HG02623 (cell line): ENCODE data around the gene WASF2.
"Not testable (repeated sequence)": the region's sequence is repeated elsewhere in the genome, so short reads cannot be mapped to it uniquely, and the experiment has no call there.

Experiments
- ATAC-seq: cut with Tn5 transposase; IDR thresholded peaks from one replicate; pipeline ENCODE4 v1.9.1; 2021; ENCODE audit warnings: moderate library complexity; ENCODE audit not compliant: unreplicated experiment

WASF2 gene

DNA sequence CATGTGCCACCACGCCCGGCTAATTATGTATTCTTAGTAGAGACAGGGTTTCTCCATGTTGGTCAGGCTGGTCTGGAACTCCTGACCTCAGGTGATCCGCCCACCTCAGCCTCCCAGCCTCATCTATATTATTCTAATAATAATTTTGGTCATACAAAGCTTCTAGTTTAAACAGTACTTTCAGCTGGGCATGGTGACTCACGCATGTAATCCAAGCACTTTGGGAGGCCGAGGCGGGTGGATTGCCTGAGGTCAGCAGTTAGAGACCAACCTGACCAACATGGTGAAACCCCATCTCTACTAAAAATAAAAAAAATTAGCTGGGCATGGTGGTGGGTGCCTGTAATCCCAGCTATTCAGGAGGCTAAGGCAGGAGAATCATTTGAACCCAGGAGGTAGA is 26.1 kb downstream of the WASF2 start:
- ATAC-seq = not testable (repeated sequence)

DNA sequence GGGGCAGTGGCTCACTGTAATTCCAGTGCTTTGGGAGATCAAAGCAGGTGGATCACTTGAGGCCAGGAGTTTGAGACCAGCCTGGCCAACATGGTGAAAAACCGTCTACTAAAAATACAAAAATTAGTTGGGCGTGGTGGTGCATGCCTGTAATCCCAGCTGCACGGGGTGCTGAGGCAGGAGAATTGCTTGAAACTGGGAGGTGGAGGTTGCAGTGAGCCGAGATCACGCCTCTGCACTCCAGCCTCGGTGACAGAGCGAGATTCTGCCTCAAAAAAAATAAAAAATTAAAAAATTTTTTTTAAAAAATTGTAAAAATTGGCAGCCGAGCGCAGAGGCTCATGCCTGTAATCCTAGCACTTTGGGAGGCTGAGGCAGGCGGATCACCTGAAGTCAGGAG is 31.4 kb downstream of the WASF2 start:
- ATAC-seq = not testable (repeated sequence)

DNA sequence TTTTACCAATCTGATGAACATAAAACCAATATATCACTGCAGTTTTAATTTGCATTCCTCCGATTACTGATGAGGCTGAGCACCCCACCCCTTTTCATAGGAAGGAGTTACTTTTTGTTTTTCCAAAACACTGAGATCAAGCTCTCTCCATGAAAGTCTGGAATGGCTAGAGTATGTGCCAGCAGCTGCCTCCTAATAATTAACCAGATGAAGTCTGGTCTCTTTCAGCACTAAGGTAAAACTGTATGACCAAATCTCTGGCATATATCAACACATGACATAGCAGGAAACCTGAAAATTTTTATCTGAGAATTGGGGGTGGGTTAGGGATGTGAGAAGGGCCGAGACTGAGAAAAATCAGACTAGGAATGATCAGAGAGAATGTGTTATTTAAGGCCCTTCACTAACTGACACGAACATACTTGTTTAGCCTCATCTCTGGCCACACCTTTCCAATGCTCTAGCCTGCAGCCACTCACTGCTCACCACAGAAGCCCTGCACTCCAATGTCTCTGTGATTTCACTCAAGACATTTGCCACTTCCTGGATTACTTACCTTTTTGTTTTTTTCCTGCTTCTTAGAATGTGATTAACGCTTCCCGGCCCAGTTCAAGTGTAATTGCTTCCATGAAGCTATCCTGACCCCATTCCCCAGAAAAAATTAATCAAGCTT is 34.7 kb downstream of the WASF2 start:
- no peak for ATAC-seq

DNA sequence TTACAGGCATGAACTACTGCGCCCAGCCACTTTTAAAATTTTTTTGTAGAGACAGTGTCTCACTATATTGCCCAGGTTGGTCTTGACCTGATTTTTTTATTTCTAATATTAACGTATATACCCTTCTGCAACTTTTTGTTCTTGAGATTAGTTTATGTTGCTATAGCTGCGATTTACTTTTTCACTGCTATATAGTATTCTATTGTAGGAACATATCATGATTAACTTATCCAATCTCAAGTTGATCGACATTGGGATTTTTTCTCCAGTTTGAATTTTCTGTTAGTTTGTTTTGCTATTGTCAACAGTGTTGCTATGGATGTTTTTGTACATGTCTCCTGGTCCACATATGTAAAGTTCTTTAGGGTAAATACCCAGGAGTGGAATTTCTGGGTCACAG is 35.4 kb downstream of the WASF2 start:
- no peak for ATAC-seq

DNA sequence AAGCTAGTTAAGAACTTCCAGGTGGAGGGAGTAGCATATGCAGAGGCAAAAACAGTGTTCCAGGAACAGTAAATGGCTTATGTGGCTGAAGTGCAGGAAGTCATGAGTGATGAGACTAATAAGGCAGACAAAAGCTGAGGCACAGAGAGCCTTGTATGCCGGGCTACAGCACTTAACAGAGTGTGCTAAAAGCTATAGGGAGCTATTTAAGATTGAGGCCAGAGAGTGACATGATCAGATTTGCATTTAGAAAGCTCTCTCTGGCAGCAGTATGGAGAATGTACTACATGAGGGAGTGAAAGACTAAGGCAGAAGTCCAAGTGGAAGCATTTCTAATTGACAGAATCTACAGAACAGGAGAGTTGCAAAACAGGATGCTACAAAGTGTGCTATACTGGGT is 38.6 kb downstream of the WASF2 start:
- ATAC-seq = no peak

DNA sequence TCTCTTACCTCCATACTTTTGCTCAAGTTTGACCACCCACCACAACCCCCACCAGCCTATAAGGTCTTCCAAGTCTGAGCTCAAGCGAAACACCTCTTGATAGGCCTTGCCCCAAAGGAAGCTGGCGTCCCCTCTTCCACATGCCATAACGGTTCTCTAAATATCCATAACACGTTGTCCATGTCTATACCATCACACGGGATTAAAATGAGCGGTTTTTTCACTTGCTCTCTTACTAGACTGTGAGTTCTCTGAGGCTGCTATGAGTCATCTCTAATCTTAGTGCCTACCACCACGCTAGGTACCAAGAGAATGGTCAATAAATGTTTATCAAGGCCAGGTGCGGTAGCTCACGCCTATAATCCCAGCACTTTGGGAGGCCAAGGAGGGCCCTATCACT is 41.0 kb downstream of the WASF2 start:
- ATAC-seq = no peak

DNA sequence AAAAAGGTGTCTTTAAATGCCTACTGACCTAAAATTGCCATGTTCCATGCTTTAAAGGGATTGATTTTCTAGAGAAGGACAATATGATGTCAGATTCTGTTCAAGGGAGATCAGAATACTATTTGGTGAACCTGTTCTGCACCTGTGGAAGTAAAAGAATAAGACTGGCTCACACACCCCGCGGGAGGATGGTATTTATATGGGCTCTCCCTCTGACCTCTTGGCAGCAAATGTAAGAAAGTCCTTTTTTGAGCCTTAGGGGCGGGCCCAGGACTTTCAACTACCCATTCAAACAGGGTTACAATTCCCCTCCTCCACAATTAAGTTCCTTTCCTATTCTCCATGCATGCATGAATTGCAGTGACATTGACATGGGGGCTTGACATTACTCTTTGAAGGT is 42.1 kb downstream of the WASF2 start:
- ATAC-seq = no peak

DNA sequence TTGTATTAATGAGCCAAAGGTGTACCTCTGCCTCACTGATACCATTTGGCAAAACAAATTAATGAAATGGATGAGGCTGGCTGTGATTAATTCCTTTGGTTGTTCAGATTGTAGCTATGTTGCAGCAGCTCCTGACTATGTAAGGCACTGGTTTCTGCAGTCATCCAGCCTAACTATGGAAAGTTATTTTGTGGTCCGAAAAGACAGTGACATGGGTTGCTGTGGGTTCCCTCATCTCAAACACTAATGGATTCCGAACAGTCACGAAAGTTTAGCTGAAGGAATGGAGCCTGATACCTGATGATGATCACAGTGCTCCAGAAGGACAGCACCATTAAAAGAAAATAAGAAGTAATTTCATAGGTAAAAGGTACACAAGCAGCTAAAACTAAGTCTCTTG is 42.6 kb downstream of the WASF2 start:
- ATAC-seq = no peak

DNA sequence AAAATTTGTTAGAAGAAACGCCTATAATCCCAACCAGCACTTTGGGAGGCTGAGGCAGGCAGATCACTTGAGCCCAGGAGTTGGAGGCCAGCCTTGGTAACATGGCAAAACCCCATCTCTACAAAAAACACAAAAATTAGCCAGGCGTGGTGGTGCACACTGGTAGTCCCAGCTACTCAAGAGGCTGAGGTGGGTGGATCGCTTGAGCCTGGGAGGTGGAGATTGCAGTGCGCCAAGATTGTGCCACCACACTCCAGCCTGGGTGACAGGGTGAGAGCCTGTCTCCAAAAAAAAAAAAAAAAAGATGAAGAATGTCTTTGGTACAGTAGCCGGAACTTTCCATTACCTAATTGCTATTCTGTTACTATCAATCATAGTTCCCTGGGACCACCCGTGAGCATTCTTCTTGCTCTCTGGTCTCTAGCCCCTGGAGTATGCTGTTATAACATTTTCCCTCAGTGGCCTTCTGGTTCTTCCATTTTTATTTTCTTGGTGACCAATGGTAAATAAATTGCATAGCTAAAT is 43.4 kb downstream of the WASF2 start:
- ATAC-seq = no peak

DNA sequence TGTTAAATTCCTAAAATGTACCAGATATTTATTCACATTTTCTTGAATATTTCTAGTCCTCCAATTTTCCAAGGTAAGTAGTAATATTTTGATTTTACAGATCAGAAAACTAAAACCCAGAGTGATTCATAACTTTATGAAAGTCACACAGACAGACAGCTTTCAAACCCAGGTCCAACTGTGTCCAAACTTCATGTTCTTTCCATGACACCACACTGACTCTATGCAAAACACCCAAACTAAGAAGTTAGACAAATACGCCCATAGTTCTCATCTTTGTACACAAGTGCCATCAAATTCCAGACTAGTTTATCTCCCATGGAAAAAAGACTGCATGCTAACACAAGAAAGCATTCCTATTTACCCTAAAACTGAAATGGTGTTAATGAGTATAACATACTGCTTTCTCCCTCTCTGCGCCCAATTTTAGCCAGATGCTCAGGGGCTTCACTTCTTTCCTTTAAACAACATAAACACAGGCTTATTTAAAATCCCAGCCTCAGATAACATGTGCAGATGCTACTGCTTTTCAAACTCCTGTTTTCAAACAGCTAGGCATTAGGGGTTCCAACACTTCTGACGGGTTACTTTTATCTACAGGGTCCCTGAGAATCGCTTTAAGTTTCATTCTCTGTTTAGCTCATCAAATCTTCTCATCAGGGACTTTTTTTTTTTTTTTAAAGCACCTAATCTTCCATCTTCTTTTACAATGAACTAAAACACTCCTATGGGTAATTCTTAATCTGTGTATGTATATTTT is 44.6 kb downstream of the WASF2 start:
- ATAC-seq = no peak

DNA sequence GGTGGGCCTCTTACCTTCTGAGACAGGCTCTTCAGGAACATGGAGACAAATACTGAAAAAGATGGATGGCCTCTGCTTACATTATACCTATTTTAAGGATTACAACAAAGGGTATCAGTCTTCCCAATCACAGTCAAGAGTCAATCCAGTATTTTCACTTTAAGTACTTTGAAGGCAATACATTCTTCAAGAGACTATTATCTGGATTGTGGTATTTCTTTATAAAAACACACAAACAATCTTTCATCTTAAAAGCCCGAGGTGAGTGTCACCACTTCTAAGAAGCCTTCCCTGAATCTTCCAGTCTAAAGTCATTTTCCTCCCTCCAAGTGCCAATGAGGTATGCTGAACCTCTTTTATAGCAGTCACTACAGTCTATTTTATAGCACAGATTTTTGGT is 45.3 kb downstream of the WASF2 start:
- ATAC-seq = no peak

DNA sequence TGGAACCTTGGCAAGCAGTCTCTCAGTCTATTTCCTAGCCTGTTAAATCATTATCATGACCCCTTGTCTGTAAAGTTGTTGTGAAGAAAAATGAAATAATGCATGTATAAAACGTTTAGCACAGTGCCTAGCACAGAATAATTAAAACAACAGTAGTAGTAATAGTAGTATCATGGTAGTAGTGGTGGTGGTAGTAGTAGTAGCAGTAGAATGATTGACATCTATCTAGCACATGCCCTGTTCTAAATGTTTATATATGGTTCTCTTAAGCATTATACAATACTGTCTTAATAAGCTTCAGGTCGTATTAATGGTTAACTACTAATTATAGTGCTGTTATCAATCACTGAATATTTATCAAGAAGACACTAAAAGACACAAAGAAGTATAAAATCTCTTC is 50.8 kb downstream of the WASF2 start:
- ATAC-seq = no peak

DNA sequence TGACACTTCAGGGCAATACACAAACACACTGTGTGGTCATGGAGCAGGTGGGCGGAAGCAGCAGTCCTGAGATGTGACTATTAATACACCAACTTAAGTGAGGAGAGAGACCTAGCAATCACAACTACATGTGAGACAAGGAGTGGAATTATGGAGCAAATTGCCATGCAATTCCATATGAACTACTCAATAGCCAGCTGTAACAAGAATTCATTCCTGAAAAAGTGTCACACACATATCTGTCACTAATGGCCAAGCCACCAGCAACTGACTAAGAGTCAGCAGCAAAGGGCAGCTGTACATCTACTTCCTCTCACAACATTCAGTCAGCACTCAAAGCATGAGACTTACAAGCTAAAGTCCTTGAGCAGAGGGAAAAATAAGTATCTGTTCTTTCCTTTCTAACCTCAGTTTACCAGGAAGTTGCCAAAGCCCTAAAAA is 51.3 kb downstream of the WASF2 start:
- no peak for ATAC-seq

DNA sequence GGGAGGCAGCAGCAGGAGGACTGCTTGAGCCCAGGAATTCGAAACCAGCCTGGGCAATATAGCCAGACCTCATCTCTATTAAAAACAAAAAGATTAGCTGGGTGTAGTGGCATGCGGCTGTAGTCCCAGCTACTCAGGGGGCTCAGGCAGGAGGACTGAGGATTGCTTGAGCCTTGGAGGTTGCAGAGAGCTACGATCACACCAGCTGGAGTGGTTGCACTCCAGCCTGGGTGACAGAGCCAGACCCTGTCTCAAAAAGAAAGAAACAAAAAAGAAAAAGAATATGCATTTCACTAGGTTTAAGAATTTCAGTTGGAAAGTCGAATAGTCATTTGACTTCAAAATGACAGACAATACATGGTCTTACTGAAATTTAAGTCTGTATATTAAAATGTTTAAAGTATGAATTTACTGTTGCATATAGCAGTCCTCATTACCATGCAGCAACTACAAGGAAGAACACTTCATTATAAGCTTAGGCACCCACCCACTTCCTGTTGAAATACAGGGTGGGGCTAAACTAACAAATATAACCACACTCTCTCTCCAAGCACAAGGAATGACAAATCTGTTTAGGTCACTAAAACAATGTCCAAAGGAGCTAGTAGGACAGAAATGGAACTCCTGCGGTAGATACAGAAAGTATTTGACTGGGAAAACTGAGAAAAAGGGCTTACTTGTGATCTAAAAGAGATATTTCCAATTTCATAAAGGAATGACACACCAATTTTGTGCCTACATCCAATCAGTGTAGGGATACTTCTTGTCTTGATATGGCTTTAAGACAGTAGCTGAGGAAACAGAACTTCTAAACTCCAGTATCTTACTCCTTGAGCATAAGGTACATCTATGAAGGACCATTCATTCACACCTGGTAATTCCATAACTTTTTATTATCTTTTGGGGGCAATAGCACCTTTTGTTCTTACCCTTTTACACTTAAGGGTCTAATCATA is 53.5 kb downstream of the WASF2 start:
- no peak for ATAC-seq

DNA sequence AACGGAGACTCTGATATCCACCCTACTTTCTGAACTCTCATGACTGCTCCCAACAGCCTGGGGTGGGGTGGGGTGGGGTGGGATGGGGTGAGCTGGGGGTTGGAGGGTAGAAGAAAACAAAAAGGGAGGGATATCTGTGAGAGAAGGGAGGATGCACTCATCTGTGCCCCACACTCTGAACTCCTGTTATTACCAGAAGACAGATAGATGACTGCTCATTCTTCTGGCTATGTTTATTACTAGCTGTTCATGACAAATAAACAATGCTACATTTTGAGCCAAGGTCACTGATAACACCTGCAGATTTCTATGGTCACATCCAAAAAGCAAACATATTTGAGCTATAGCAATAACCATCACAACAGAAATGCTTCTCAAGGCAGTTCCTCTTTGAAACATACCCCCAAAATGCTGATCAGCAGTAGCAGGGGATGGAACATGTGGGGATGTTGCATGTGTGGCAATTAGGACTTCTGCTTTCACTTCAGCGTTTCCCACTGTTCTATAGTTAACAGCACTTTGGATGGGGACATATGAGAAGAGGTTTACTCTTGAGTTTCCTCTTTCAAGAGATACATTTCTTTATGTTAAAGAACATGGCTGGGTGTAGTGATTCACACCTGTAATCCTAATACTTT is 54.3 kb downstream of the WASF2 start:
- ATAC-seq = no peak

DNA sequence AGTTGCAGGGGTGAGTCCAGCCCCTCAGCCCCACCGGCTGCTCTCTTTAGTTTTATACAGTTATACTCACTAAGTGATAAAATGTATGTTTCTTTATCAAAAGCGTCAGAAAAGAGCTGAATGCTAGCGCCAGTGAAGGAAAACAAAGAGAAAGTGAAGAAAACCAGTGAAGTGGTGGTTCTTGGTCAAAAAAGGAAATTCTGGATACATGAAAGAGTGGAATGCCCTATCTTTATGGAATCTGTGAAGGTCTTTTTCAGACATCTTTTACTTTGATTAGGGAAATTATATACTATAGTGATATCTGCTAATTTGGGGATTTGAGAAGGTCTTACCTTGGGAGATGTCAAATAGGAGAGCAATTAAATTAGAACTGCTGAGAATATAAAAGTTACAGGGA is 56.3 kb downstream of the WASF2 start:
- no peak for ATAC-seq

DNA sequence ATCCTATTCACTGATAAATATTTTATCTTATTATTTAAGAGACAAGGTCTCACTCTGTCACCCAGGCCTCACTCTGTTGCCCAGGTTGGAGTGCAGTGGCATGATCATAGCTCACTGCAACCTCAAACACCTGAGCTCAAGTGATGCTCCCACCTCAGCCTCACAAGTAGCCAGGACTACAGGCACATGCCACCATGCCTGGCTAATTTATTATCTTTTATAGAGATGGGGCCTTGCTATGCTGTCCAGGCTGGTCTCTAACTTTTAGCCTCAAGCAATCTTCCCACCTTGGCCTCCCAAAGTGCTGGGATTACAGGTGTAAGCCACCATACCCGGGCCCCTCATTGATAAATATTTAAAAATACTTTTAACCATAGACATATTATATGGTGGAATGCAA is 57.2 kb downstream of the WASF2 start:
- ATAC-seq = not testable (repeated sequence)

DNA sequence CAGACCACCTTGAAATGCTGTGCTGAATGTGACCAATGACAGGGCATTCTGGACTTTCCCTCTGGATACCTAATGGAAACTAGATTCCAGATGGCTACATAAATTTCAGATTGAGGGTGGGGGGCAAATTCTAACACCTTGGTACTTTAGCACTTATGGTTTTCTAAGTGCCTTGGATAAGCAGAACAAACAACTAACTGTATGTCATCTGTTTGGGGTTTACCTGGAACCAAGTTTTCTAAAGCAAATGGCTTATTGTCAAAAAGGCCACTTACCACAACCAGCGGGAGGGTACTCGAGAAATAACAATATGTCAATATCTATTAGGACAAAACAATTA is 58.4 kb downstream of the WASF2 start:
- ATAC-seq = no peak

DNA sequence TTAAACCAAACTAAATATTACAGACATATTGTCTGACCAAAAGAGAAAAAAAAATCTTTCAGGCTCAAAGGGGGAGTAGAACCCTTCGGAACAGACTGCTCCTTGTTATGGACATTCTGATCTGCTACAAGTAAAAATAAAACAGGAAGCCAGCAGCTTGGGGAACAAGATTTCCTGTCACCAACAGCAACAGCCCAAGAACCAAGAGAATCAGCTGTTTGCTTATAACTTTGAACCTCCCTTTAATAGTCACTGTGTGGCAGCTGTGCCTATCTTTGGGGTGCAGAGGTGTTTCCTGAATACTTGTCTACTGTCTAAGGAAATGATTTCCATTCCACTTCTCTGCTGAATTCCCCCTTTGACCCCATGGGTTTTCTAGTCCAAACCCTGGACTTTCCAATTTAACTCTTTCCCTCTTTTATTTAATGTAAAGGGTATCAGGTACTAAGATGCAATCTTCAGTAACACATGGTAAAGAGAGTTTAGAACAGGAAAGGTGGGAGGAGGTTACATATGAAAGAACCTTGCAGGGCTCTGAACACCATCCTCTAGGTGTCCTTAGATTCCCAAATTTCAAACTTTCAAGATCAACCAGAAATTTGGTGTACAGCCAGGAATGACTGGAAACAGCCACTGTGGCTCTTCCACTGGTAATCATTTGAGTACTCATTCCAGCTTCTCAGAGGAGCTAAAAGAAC is 58.9 kb downstream of the WASF2 start:
- ATAC-seq = no peak

DNA sequence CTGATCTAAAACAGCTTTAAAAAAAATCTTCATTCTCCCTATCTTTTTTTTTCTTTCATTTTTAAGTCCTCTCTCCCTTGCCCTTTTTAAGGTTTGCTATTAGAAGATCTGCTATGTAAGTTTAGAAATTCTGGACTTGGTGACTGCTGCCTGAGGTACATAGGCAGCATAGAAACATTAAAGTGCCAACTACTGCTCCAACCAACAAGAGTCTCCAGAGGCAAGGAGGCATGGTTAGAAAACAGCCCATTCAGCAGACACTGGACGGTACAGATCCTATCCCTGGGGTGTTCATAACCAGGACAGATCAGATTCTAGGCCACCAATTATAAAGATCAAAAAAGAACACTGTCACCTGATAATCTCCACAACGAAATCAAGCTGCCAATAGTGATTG is 60.9 kb downstream of the WASF2 start:
- no peak for ATAC-seq
